Measurements from ENCODE around the gene PSMC5.

Gene PSMC5

GRCh38 chr17:63838631-63839171 is 11.5 kb downstream of the PSMC5 start:
- Histone ChIP-seq H4K91ac (ENCODE audit: low read length) (peak overlapping the region; percentile 54), H3K9me3 (ENCODE audit: control insufficient read depth, low read length) (no peaks in the 10 kb centered on the region), H3K27ac (ENCODE audit: low read length, poor library complexity, severe bottlenecking) (no peak overlapping the region), H3K4me3 (ENCODE audit: insufficient read depth in 1 of 2, low read depth in 1 of 2, low read length in 2 of 2) (peak overlapping the region in 1 of 2 experiments; percentile 60), H3K9ac (ENCODE audit: low read length) (peak overlapping the region; percentile 77), H2AFZ (ENCODE audit: low read depth, low read length) (no peak overlapping the region), H3K4me2 (ENCODE audit: low read length, poor library complexity, severe bottlenecking) (no peak overlapping the region), H2BK5ac (ENCODE audit: low read depth, low read length, poor library complexity, severe bottlenecking) (no peak overlapping the region), H4K8ac (ENCODE audit: low read length) (no peak overlapping the region), H3K23ac (ENCODE audit: low read length in 2 of 2) (peak overlapping the region in 1 of 2 experiments; percentile 27), H2BK12ac (ENCODE audit: low read length in 2 of 2) (no peak overlapping the region), H3K36me3 (ENCODE audit: control insufficient read depth in 1 of 2, insufficient read depth in 2 of 2, low read depth in 1 of 2, low read length in 2 of 2) (peaks cover 38 to 43% of the 10 kb centered on the region in 2 experiments), H3K79me1 (replicated peaks; ENCODE audit: low read length, poor library complexity, severe bottlenecking) (peaks cover 37% of the 10 kb centered on the region), H3K18ac (ENCODE audit: low read depth in 1 of 2, low read length in 2 of 2) (no peak overlapping the region), H2AK5ac (ENCODE audit: low read length, severe bottlenecking) (no peak overlapping the region), H2BK120ac (ENCODE audit: low read depth, low read length) (no peak overlapping the region), H3K14ac (ENCODE audit: low read length in 2 of 2) (no peak overlapping the region), H3K4ac (ENCODE audit: low read depth in 1 of 2, low read length in 2 of 2) (no peak overlapping the region), H3K4me1 (ENCODE audit: control insufficient read depth, insufficient read depth, low read depth, low read length) (peaks cover 35% of the 10 kb centered on the region), H2BK15ac (ENCODE audit: low read depth, poor library complexity, severe bottlenecking) (no peak overlapping the region), H3K27me3 (ENCODE audit: control insufficient read depth in 1 of 2, insufficient read depth in 1 of 2, low read length in 2 of 2) (no peaks in the 10 kb centered on the region)
- WGBS, result 76% methylated on average over 7 of the region's 7 CpGs
- peak; percentile 20 for DNase-seq

- 83% methylated on average over 3 of the region's 4 CpGs for WGBS
- Histone ChIP-seq H2BK12ac (ENCODE audit: low read length in 2 of 2) (peak overlapping the region in 1 of 2 experiments; percentile 29), H3K27ac (ENCODE audit: low read length, poor library complexity, severe bottlenecking) (peak overlapping the region; percentile 79), H4K8ac (ENCODE audit: low read length) (peak overlapping the region; percentile 19), H3K23ac (ENCODE audit: low read length in 2 of 2) (peak overlapping the region in 1 of 2 experiments; percentile 47), H3K18ac (ENCODE audit: low read depth in 1 of 2, low read length in 2 of 2) (peak overlapping the region in 1 of 2 experiments; percentile 71), H2BK120ac (ENCODE audit: low read depth, low read length) (no peak overlapping the region), H3K4me3 (ENCODE audit: insufficient read depth in 1 of 2, low read depth in 1 of 2, low read length in 2 of 2) (peak overlapping the region in 1 of 2 experiments; percentile 96), H3K4ac (ENCODE audit: low read depth in 1 of 2, low read length in 2 of 2) (peak overlapping the region in 1 of 2 experiments; percentile 15), H3K14ac (ENCODE audit: low read length in 2 of 2) (no peak overlapping the region), H3K4me1 (ENCODE audit: control insufficient read depth, insufficient read depth, low read depth, low read length) (peaks cover 33% of the 10 kb centered on the region), H2BK15ac (ENCODE audit: low read depth, poor library complexity, severe bottlenecking) (peak overlapping the region; percentile 9), H3K27me3 (ENCODE audit: control insufficient read depth in 1 of 2, insufficient read depth in 1 of 2, low read length in 2 of 2) (no peaks in the 10 kb centered on the region), H3K36me3 (ENCODE audit: control insufficient read depth in 1 of 2, insufficient read depth in 2 of 2, low read depth in 1 of 2, low read length in 2 of 2) (peaks cover 17 to 27% of the 10 kb centered on the region in 2 experiments), H3K4me2 (ENCODE audit: low read length, poor library complexity, severe bottlenecking) (peak overlapping the region; percentile 97), H3K79me1 (replicated peaks; ENCODE audit: low read length, poor library complexity, severe bottlenecking) (peaks cover 31% of the 10 kb centered on the region), H2AFZ (ENCODE audit: low read depth, low read length) (no peak overlapping the region), H3K9me3 (ENCODE audit: control insufficient read depth, low read length) (no peaks in the 10 kb centered on the region), H2BK5ac (ENCODE audit: low read depth, low read length, poor library complexity, severe bottlenecking) (no peak overlapping the region), H3K9ac (ENCODE audit: low read length) (peak overlapping the region; percentile 95), H4K91ac (ENCODE audit: low read length) (no peak overlapping the region), H2AK5ac (ENCODE audit: low read length, severe bottlenecking) (no peak overlapping the region)
- DNase-seq, result peak; percentile 11
Observed at GRCh38 chr17:63840591-63841349, 13.5 kb downstream of the PSMC5 start.

DNA sequence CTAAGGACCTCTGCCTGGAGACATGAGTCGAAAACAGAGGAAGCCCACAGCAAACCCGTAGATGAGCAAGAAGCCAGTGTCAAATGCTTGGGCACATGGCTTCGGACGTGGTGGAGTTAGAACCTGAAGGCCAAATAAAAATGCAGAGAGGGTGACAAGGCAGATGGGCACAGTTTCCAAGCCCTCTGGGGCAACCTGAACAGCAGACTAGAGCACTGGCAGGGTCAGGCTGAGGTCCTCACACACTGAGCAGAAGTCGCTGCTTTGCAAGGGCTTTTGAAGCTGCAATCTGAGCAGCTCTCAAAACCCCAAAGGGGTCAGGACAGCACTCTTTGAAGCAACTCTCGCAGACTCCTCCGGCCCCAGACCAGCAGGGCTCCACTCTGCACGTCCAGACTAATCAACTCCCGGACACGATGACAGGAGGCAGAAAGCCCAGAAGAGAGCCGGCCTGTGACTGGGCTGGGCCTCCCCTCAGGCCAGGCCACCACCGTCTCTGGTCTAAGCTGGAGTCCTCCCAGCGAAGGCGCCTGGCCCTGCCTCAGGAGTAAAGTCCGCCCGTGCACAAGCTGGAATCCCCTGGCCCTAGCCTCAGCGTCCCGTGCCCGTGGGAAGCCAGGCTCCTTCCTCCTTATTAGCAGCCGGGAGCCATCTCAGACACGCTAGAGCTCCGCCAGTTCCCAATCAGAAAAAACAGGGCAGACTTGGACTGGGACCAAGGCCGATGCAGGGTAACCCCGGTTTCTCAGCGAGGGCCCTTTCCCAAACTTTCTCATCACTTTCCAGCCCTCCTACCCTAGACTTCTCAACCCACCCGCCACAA is 14.3 kb downstream of the PSMC5 start:
- Histone ChIP-seq H3K79me1 (replicated peaks; ENCODE audit: low read length, poor library complexity, severe bottlenecking) (peaks cover 27% of the 10 kb centered on the region), H4K8ac (ENCODE audit: low read length) (peak overlapping the region; percentile 73), H3K9ac (ENCODE audit: low read length) (peak overlapping the region; percentile 95), H3K27ac (ENCODE audit: low read length, poor library complexity, severe bottlenecking) (peak overlapping the region; percentile 79), H2BK15ac (ENCODE audit: low read depth, poor library complexity, severe bottlenecking) (no peak overlapping the region), H3K27me3 (ENCODE audit: control insufficient read depth in 1 of 2, insufficient read depth in 1 of 2, low read length in 2 of 2) (no peaks in the 10 kb centered on the region), H2BK5ac (ENCODE audit: low read depth, low read length, poor library complexity, severe bottlenecking) (peak overlapping the region; percentile 75), H3K9me3 (ENCODE audit: control insufficient read depth, low read length) (no peaks in the 10 kb centered on the region), H3K4ac (ENCODE audit: low read depth in 1 of 2, low read length in 2 of 2) (peak overlapping the region; percentile 57 to 85), H3K14ac (ENCODE audit: low read length in 2 of 2) (peak overlapping the region; percentile 21 to 57), H3K4me2 (ENCODE audit: low read length, poor library complexity, severe bottlenecking) (peak overlapping the region; percentile 97), H2AFZ (ENCODE audit: low read depth, low read length) (peak overlapping the region; percentile 29), H3K18ac (ENCODE audit: low read depth in 1 of 2, low read length in 2 of 2) (peak overlapping the region; percentile 71 to 88), H2BK12ac (ENCODE audit: low read length in 2 of 2) (peak overlapping the region in 1 of 2 experiments; percentile 40), H2BK120ac (ENCODE audit: low read depth, low read length) (no peak overlapping the region), H3K36me3 (ENCODE audit: control insufficient read depth in 1 of 2, insufficient read depth in 2 of 2, low read depth in 1 of 2, low read length in 2 of 2) (peaks cover 9 to 21% of the 10 kb centered on the region in 2 experiments), H3K4me3 (ENCODE audit: insufficient read depth in 1 of 2, low read depth in 1 of 2, low read length in 2 of 2) (peak overlapping the region; percentile 80 to 96), H3K23ac (ENCODE audit: low read length in 2 of 2) (peak overlapping the region in 1 of 2 experiments; percentile 20), H4K91ac (ENCODE audit: low read length) (peak overlapping the region; percentile 71), H3K4me1 (ENCODE audit: control insufficient read depth, insufficient read depth, low read depth, low read length) (peaks cover 33% of the 10 kb centered on the region), H2AK5ac (ENCODE audit: low read length, severe bottlenecking) (no peak overlapping the region)
- 8% methylated on average over 26 of the region's 26 CpGs for WGBS
- peak; percentile 71 for DNase-seq

Measured in mesenchymal stem cell (in vitro differentiated cells and primary cell).